ENCODE data around the gene COMMD2.
A peak's percentile ranks its signal among the peaks of the same experiment; 100 is the strongest.

Gene COMMD2

GRCh38 chr3:149702691-149703441 lies 49.4 kb downstream of the COMMD2 start:
- no peaks in the 10 kb centered on the region for H3K27me3 ChIP-seq (ENCODE audit: insufficient read depth, poor library complexity, severe bottlenecking)
- H3K4me1 ChIP-seq (ENCODE audit: insufficient read depth, poor library complexity, severe bottlenecking): no peaks in the 10 kb centered on the region
- H3K9me3 ChIP-seq (ENCODE audit: severe bottlenecking): peaks cover 2% of the 10 kb centered on the region
- H3K36me3 ChIP-seq (ENCODE audit: low read depth): no peaks in the 10 kb centered on the region
- no peak overlapping the region for H3K27ac ChIP-seq (ENCODE audit: poor library complexity, severe bottlenecking)
- no peak for DNase-seq (ENCODE audit: low spot score)
- no peak for TF ChIP-seq CTCF (IDR thresholded peaks at IDR 0.05; ENCODE audit: poor library complexity, severe bottlenecking)
- H3K4me3 ChIP-seq (ENCODE audit: severe bottlenecking): no peak overlapping the region
- peak; percentile 52; the same call in 1 of the 3 replicates for ATAC-seq (ENCODE audit: low read depth)

- no peak for ATAC-seq (ENCODE audit: low read depth)
- no peaks in the 10 kb centered on the region for H3K4me1 ChIP-seq (ENCODE audit: insufficient read depth, poor library complexity, severe bottlenecking)
- no peak for TF ChIP-seq CTCF (IDR thresholded peaks at IDR 0.05; ENCODE audit: poor library complexity, severe bottlenecking)
- no peaks in the 10 kb centered on the region for H3K27me3 ChIP-seq (ENCODE audit: insufficient read depth, poor library complexity, severe bottlenecking)
- H3K4me3 ChIP-seq (ENCODE audit: severe bottlenecking): no peak overlapping the region
- peaks cover 2% of the 10 kb centered on the region for H3K9me3 ChIP-seq (ENCODE audit: severe bottlenecking)
- no peaks in the 10 kb centered on the region for H3K36me3 ChIP-seq (ENCODE audit: low read depth)
- DNase-seq (ENCODE audit: low spot score): no peak
- H3K27ac ChIP-seq (ENCODE audit: poor library complexity, severe bottlenecking): no peak overlapping the region
Measured at GRCh38 chr3:149701977-149702350, 50.3 kb downstream of the COMMD2 start.

GRCh38 chr3:149701206-149701976 lies 50.9 kb downstream of the COMMD2 start:
- Histone ChIP-seq H3K4me1 (ENCODE audit: insufficient read depth, poor library complexity, severe bottlenecking) (no peaks in the 10 kb centered on the region), H3K36me3 (ENCODE audit: low read depth) (no peaks in the 10 kb centered on the region), H3K27me3 (ENCODE audit: insufficient read depth, poor library complexity, severe bottlenecking) (no peaks in the 10 kb centered on the region), H3K4me3 (ENCODE audit: severe bottlenecking) (no peak overlapping the region), H3K9me3 (ENCODE audit: severe bottlenecking) (peaks cover 2% of the 10 kb centered on the region), H3K27ac (ENCODE audit: poor library complexity, severe bottlenecking) (no peak overlapping the region)
- TF ChIP-seq CTCF (IDR thresholded peaks at IDR 0.05; ENCODE audit: poor library complexity, severe bottlenecking): no peak
- DNase-seq (ENCODE audit: low spot score): no peak
- no peak for ATAC-seq (ENCODE audit: low read depth)

All from RWPE2 (cell line).